HG02885 (cell line): ENCODE results near the gene TCF7L1.

Experiments used
- ATAC-seq: cut with Tn5 transposase; IDR thresholded peaks from one replicate; pipeline ENCODE4 v1.9.1; 2021; ENCODE audit warnings: mild to moderate bottlenecking; ENCODE audit not compliant: unreplicated experiment, poor library complexity

TCF7L1 gene

DNA sequence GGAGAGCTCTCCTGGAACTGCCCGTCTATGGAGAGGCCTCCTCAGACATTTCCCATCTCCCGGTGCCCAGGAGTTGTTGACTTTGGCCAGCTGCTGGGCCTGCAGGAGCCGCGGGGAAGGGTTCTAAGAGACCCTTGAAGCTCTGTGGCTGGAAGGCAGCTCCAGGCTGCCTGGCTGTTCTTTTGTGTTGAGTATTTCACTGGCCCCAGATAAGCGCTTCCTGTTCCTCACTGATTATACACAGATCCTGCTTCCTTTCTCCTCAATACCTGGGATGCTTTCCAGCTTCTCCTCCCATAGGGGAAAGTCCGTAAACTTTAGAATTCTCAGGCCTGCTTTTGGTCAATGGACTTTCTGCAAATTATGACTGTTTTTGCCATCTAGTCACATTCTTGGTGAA, 136.8 kb downstream of the TCF7L1 start:
- ATAC-seq: no peak

- no peak for ATAC-seq
Observed at GRCh38 chr2:85272357-85272756, 139.2 kb downstream of the TCF7L1 start.

- ATAC-seq: no peak
Observed at GRCh38 chr2:85273738-85274731, 140.8 kb downstream of the TCF7L1 start.

DNA sequence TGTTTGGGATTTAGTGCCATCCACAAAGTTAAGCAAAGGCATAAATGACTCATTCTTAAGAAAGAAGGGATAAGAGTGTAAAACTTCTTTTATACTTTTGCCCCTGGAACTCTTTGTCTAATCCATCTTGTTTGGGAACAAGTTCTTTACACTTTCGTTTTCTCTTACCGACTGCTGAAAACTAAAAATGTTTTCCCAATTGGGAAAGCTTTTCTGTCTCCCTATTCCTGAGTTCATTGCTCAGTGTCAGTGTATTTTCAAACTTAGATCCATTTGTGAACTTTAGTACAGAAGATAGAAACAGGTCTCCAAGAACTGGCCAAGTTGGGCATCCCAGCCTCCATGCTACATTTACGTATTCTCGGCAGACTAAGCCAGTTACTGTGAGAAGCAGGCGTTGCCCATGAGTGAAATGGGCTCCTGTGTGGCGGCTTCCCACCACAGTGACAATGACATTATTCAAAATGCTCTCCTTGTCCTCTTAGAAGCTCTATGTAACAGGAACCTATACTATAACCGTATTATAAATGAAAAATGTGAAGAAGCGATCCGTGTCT, 142.9 kb downstream of the TCF7L1 start:
- no peak for ATAC-seq

DNA sequence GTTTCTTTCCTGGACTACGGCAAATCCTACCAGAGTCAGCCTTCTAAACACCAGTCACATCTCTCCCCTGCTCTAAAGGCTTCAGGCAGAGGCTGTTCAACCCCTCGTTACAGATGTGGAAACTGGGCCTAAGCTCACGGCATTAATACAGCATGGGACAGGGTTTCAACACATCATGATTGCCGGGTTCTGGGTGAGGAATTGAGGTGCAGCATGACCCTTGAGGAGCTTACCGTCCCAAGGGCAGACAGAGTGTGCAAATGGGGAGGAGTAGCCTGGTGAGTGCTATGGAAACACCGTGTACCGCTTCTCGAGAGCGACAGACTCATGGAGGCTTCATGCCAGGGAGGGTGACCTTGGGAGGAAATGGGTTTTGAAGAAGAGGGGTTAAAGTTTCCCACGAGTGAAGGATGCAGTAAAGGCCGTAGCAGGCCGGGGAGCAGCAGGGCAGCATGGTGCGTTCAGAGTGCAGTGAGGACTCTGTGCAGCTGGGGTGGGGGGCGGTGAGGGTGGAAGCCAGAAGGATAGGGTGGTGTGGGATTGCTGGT, 143.5 kb downstream of the TCF7L1 start:
- no peak for ATAC-seq

- ATAC-seq: no peak
Observed at GRCh38 chr2:85277416-85278158, 144.4 kb downstream of the TCF7L1 start.

GRCh38 chr2:85278361-85278760, 145.2 kb downstream of the TCF7L1 start:
- ATAC-seq: no peak

GRCh38 chr2:85281553-85281952, 148.4 kb downstream of the TCF7L1 start:
- ATAC-seq: no peak

DNA sequence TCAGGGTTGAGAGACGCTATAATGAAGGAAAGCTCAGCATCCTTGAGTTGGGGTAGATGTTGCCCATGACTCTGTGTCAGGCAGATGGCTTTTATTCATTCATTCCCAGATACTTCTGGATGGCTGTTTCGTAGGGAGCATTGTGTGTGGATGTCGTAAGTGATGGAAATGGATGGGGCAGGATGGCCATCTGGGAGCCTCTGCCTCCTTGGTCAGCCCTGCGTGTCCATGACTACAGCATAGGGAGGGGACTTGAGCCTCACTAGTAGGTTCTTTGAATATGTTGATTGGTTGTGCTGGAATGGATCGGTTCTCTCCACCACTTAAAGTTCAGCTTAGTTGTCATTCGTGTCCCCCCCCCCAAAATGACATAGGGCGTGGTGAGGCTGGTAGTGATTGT, 149.7 kb downstream of the TCF7L1 start:
- ATAC-seq: no peak

DNA sequence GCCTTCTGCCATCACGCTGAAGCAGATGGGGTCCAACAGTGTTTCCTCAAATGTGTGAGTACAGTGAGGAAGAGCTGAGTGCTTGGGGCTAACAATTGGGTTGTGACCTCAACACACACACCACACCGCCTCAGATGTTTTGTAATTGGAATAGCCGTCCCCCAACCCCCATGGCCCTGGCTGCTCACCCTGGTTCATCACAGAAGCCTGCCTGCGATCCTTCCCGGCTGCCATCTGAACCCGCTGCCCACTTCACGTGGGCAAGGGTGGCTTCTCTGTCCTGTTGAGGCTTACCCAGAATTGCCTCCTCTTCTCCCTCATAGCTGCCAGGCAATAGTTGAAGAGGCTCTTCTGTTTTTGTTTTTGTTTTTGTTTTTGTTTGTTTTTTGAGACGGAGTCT, 150.4 kb downstream of the TCF7L1 start:
- ATAC-seq: no peak

- no peak for ATAC-seq
Observed at GRCh38 chr2:85286918-85287317, 153.7 kb downstream of the TCF7L1 start.

DNA sequence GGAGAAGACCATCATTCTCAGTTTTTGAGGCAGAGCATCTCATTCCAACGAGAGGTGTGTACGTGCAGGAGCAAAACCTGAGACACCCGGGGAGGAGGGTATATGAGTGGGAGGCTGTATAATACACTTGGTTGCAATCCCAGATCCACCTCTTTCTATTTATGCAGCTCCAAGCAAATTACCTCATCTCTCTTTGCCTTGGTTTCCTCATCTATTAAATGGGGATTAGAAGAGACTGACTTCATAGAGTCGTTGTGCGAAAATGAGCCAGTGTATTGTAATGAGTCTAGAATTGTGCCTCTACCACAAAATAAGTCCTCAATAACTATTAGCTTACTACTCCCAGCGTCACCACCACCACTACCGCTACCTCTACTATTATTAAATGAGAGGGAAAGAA, 154.5 kb downstream of the TCF7L1 start:
- no peak for ATAC-seq

DNA sequence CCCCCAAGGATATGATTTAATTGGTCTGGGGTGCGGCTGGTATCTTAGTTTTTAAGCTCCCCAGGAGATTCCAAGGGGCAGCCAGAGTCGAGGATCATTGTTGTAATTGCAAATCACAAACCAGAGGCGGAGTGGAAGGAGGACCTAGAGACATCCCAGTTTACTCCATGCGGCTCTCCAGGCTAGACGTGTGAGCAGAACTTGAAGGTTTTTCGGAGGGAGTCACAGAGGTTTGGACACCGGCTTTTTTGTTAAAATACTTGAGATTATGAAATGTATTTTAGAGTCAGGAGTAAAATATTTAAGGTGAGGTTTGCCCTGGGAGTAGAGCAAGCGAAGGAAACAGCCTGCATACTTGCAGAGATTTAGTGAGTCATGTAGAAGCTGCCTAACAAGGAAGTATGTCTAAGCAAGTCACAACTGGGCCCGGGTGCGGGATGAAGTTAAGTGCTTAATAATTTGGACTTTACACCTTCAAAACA, 155.1 kb downstream of the TCF7L1 start:
- no peak for ATAC-seq

- no peak for ATAC-seq
Observed at GRCh38 chr2:85291425-85292023, 158.3 kb downstream of the TCF7L1 start.

DNA sequence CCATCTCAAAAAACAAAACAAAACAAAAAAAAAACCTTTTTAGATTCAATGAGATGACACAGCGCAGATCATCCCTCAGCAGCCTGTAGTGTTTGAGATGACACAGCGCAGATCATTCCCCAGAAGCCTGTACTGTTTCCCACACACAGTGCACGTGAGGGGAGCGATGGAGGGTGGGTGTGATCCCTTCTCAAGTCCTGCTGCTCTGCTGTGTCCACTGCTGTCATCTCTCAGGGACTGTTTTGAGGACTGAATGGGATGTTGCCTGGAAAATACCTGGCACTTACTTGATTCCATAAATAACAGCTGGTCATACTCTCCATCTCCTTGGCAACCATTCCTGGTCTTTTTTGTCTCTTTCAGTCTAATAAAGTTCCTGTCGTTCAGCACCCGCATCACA, 168.9 kb downstream of the TCF7L1 start:
- no peak for ATAC-seq

- ATAC-seq: no peak
Observed at GRCh38 chr2:85303780-85304531, 170.8 kb downstream of the TCF7L1 start.

- no peak for ATAC-seq
Observed at GRCh38 chr2:85307527-85307897, 174.3 kb downstream of the TCF7L1 start.

GRCh38 chr2:85308201-85308600, 175.0 kb downstream of the TCF7L1 start:
- ATAC-seq: no peak

DNA sequence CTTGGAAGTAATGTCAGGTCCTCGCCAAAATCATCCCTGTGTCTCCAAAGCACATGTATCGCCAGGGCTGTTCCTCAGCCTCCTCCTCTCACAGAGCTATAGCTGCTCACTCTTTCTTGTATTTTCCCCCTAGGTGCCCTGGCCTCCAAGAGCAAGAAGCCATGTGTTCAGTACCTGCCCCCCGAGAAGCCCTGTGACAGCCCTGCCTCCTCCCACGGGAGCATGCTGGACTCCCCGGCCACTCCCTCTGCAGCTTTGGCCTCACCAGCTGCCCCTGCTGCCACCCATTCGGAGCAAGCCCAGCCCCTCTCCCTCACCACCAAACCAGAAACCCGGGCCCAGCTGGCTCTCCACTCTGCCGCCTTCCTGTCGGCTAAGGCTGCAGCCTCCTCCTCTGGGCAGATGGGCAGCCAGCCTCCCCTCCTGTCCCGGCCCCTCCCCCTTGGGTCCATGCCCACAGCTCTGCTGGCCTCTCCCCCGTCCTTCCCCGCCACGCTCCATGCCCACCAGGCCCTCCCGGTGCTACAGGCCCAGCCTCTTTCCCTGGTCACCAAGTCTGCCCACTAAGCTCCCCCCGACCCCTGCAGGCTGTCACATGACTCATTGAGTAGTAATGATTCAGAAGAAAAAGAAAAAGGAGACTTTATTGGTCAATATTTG, 175.8 kb downstream of the TCF7L1 start:
- no peak for ATAC-seq
